GM23338 (cell line): ENCODE data around the gene MAP2K1.
"Not testable (repeated sequence)": the region's sequence is repeated elsewhere in the genome, so short reads cannot be mapped to it uniquely, and the experiment has no call there.

Source experiments
- CREB1 ChIP-seq: fragments of 250-450 bp; sonication (Bioruptor Pico); IDR thresholded peaks from 2 replicates; pipeline ENCODE4 v1.5.0; 2020; ENCODE audit warnings: low read depth, mild to moderate bottlenecking, moderate library complexity
- CTCF ChIP-seq, 2 experiments: fragments of 200-600 bp in 1 of 2; sonication (generic) in 1 of 2; conservative IDR thresholded peaks; 2 replicates each; pipeline versions ENCODE4 v1.5.1 to v1.6.1; 2016 to 2017; ENCODE audit warnings: antibody characterized with exemption in 2 of 2, low read depth in 2 of 2, mild to moderate bottlenecking in 2 of 2, moderate library complexity in 1 of 2
- EZH2 ChIP-seq: fragments of 200-600 bp; sonication (generic); IDR thresholded peaks from one replicate; pipeline ENCODE4 v1.8.0; 2017; ENCODE audit warnings: antibody characterized with exemption, mild to moderate bottlenecking, low read depth; ENCODE audit not compliant: unreplicated experiment
- EZH2phosphoT487 ChIP-seq: fragments of 200-600 bp; sonication (generic); IDR thresholded peaks from one replicate; pipeline ENCODE4 v1.8.1; 2018; ENCODE audit warnings: antibody characterized with exemption; ENCODE audit not compliant: unreplicated experiment
- POLR2AphosphoS5 ChIP-seq: IDR thresholded peaks from 2 replicates; pipeline ENCODE4 v1.6.1; 2016; ENCODE audit warnings: antibody characterized with exemption, low read depth
- REST ChIP-seq: IDR thresholded peaks from one replicate; pipeline ENCODE4 v1.6.1; 2018; ENCODE audit warnings: antibody characterized with exemption; ENCODE audit not compliant: unreplicated experiment

GRCh38 chr15:66467162-66468040, 80.7 kb downstream of the MAP2K1 start:
- not testable (repeated sequence) for TF ChIP-seq POLR2AphosphoS5; CTCF (conservative IDR thresholded peaks at IDR 0.05; ENCODE audit: low read depth in 2 of 2); EZH2phosphoT487; REST; EZH2; CREB1
